RWPE2 (cell line): ENCODE data around the gene VSIG8.

Experiments
- ATAC-seq: fragments of 200-7000 bp; cut with Tn5 transposase; 3 replicates; pipeline ENCODE4 v1.9.1; 2021; ENCODE audit warnings: low read depth
- DNase-seq: peaks from one replicate; pipeline ENCODE4 v3.0.0-alpha.2; 2020; ENCODE audit warnings: low spot score
- H3K27ac ChIP-seq: fragments of 450-650 bp; 2 replicates; pipeline ENCODE4 v1.5.1; 2017; ENCODE audit warnings: mild to moderate bottlenecking; ENCODE audit not compliant: poor library complexity, severe bottlenecking
- H3K27me3 ChIP-seq: fragments of 250-450 bp; sonication (Bioruptor Pico); 2 replicates; pipeline ENCODE4 v1.5.1; 2021; ENCODE audit warnings: mild to moderate bottlenecking, moderate library complexity; ENCODE audit not compliant: insufficient read depth, poor library complexity, severe bottlenecking
- H3K36me3 ChIP-seq: fragments of 250-450 bp; sonication (Bioruptor Pico); 2 replicates; pipeline ENCODE4 v1.5.1; 2020; ENCODE audit warnings: low read depth, mild to moderate bottlenecking, moderate library complexity
- H3K4me1 ChIP-seq: fragments of 250-450 bp; sonication (Bioruptor Pico); 2 replicates; pipeline ENCODE4 v1.5.1; 2021; ENCODE audit warnings: mild to moderate bottlenecking, moderate library complexity; ENCODE audit not compliant: insufficient read depth, poor library complexity, severe bottlenecking
- H3K4me3 ChIP-seq: fragments of 250-450 bp; sonication (Bioruptor Pico); 2 replicates; pipeline ENCODE4 v1.5.1; 2021; ENCODE audit warnings: mild to moderate bottlenecking, moderate library complexity; ENCODE audit not compliant: severe bottlenecking
- H3K9me3 ChIP-seq: fragments of 250-450 bp; sonication (Bioruptor Pico); 2 replicates; pipeline ENCODE4 v1.5.1; 2021; ENCODE audit warnings: mild to moderate bottlenecking, moderate library complexity; ENCODE audit not compliant: severe bottlenecking
- TF ChIP-seq, protein P1 (sequence below): fragments of 450-650 bp; IDR thresholded peaks from one replicate; pipeline ENCODE4 v1.5.1; 2017; ENCODE audit warnings: mild to moderate bottlenecking, moderate library complexity; ENCODE audit not compliant: poor library complexity, severe bottlenecking

Gene VSIG8

DNA sequence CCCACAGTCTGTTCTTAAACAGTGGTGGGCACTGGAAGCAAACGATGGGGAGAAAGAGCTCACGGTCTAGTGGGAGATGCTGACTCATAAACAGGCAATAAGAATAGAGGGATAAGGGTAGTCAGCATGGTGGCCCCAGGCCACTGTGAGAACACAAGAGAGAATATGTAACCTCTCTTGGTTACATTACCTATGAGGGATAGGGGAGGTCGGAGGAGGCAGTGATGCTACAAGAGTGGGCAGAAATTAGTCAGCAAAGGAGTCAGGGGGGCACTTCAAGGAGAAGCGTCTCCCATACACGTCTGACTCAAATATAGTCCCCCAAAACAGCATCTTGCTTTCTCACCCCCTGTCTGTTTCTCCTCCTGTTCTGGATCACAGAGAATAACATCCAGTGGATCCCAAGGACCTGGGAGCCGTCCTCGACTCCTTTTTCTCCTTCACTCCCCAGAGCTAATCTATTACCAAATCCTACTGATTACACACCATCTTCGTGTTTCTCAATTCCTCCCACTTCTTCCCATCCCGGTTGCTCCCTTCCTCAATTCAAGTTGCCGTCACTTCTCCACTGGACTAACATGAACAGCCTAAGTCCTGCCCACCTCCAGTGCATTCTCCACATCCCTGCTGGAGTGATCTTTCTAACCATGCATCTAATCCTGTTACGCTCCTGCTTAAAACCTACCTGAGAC is 33.7 kb downstream of the VSIG8 start:
- H3K4me3 ChIP-seq: no peak overlapping the region
- H3K4me1 ChIP-seq: no peaks in the 10 kb centered on the region
- TF ChIP-seq, protein P1, sequence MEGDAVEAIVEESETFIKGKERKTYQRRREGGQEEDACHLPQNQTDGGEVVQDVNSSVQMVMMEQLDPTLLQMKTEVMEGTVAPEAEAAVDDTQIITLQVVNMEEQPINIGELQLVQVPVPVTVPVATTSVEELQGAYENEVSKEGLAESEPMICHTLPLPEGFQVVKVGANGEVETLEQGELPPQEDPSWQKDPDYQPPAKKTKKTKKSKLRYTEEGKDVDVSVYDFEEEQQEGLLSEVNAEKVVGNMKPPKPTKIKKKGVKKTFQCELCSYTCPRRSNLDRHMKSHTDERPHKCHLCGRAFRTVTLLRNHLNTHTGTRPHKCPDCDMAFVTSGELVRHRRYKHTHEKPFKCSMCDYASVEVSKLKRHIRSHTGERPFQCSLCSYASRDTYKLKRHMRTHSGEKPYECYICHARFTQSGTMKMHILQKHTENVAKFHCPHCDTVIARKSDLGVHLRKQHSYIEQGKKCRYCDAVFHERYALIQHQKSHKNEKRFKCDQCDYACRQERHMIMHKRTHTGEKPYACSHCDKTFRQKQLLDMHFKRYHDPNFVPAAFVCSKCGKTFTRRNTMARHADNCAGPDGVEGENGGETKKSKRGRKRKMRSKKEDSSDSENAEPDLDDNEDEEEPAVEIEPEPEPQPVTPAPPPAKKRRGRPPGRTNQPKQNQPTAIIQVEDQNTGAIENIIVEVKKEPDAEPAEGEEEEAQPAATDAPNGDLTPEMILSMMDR: no peak
- H3K9me3 ChIP-seq: no peaks in the 10 kb centered on the region
- H3K27me3 ChIP-seq: no peaks in the 10 kb centered on the region
- ATAC-seq: no peak
- DNase-seq: no peak
- no peak overlapping the region for H3K27ac ChIP-seq
- no peaks in the 10 kb centered on the region for H3K36me3 ChIP-seq

DNA sequence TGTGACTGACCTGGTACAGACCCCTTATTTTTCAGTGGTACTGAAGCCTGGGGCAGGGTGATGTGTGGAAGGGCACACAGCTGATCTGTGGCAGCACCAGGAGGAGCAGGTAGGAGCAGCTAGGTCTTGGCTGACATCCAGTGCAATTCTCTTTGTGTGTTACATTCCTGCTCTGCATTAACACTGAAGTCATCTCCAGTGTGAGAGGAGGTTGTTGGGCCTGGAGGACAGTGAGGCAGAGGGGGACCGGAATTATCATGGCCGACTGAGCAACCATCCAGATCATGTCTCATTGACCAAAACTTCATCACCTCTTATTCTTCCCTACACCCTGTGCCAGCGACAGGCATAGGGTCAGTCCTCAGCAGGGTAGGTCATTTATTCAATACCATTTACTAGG is 34.3 kb downstream of the VSIG8 start:
- Histone ChIP-seq H3K9me3 (no peaks in the 10 kb centered on the region), H3K36me3 (no peaks in the 10 kb centered on the region), H3K4me3 (no peak overlapping the region), H3K27ac (no peak overlapping the region), H3K27me3 (no peaks in the 10 kb centered on the region), H3K4me1 (no peaks in the 10 kb centered on the region)
- TF ChIP-seq, protein P1: no peak
- ATAC-seq (0 out of 3 replicates have a peak, but pooled peaks have one; percentile 23), DNase-seq (no peak)

DNA sequence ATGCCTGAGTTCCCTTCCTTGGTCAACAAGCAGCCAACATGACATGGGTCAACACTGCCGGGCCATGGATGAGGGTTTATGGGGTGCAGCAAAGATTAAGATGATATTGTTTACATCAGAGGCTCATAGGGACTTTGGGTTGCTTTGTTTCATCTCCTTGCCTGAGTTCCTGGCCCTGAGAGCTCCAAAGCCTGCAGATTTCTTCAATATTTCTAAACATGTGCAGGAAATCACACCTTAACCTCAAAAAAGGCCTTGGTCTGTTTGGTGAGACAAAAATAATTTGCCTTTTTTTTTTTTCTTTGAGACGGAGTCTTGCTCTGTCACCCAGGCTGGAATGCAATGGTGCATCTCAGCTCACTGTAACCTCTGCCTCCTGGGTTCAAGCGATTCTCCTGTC is 34.9 kb downstream of the VSIG8 start:
- no peak overlapping the region for H3K27ac ChIP-seq
- no peak for ATAC-seq
- DNase-seq: no peak
- no peaks in the 10 kb centered on the region for H3K36me3 ChIP-seq
- H3K9me3 ChIP-seq: no peaks in the 10 kb centered on the region
- TF ChIP-seq, protein P1: no peak
- H3K4me3 ChIP-seq: no peak overlapping the region
- H3K4me1 ChIP-seq: no peaks in the 10 kb centered on the region
- no peaks in the 10 kb centered on the region for H3K27me3 ChIP-seq

DNA sequence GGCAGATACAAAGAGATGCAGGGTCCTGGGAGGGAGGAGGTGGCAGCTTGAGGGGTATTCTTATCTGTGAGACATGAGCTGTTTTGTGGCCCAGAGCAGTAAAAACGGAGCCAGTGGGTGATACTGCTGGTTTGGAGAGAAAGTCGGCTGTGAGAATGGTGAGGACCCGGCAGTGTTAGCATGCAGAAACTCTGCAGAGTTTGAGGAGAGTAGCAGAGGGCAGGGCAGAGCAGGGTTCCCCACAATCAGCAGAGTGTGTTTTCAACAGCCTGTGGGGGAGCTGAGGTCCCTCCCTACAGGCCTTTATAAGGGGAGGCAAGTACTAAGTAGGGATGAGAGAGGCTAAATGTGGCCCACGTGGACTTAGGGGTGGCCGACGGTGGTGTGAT is 35.4 kb downstream of the VSIG8 start:
- TF ChIP-seq, protein P1: no peak

DNA sequence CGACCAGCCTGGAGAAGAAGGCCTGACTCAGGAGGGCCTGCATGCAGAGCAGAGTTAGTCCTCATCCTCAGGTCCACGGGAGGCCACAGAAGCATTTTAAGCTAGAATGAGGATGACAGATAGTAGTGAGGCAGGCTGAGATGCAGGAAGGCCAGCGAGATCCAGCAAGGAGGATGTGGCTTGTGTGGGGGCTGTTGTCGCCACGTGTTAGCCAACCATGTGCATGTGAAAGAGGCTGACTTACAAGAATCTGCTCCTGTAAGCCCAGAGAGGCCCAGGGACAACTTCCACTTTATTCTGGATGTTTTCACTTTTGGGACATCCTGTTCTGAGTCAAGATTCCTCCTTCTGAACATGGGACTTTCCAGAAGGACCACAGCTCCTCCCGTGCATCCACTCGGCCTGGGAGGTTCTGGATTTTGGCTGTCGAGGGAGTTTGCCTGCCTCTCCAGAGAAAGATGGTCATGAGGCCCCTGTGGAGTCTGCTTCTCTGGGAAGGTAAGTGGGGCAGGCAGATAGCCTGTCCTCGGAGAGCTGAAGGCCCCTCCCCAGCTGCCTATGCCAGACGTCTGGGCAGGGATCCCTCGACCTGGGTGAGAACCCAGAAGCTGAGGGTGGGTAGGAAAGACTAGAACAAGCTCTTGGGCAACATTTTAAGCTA is 35.9 kb downstream of the VSIG8 start, which contains the start of gene SLAMF8:
Gene SLAMF8 (plus strand): TSS at position 433 of the 661 bp plus-strand sequence. CDS start 26 bp downstream, at position 459.
- H3K9me3 ChIP-seq: no peaks in the 10 kb centered on the region
- ATAC-seq: no peak
- no peak for DNase-seq
- no peak within 1 kb of the TSS for H3K4me3 ChIP-seq
- H3K27ac ChIP-seq: no peak within 1 kb of the TSS
- TF ChIP-seq, protein P1: no peak
- no peaks in the 10 kb centered on the region for H3K36me3 ChIP-seq
- H3K4me1 ChIP-seq: no peaks in the 10 kb centered on the region
- H3K27me3 ChIP-seq: no peaks in the 10 kb centered on the region

More for the DNA sequence above, 35.4 kb downstream of the VSIG8 start:
- no peak for DNase-seq
- H3K9me3 ChIP-seq: no peaks in the 10 kb centered on the region
- no peak overlapping the region for H3K27ac ChIP-seq
- no peaks in the 10 kb centered on the region for H3K4me1 ChIP-seq
- H3K27me3 ChIP-seq: no peaks in the 10 kb centered on the region
- H3K36me3 ChIP-seq: no peaks in the 10 kb centered on the region
- ATAC-seq: no peak
- no peak overlapping the region for H3K4me3 ChIP-seq
